Stimulated activated CD8-positive, alpha-beta memory T cell treated with anti-CD3 and anti-CD28 coated beads, Interleukin-7, amount 100 ng/mL, for 48 hours (primary cell): ENCODE results near the gene DCDC2C.

Experiments used
- DNase-seq, 2 donors: peaks; one replicate each; pipeline ENCODE4 v3.0.0-alpha.2; 2020; ENCODE audit warnings: low read depth in 1 of 2; ENCODE audit errors: extremely low read depth in 1 of 2

Gene DCDC2C

GRCh38 chr2:3672861-3673678 lies 30.3 kb upstream of the DCDC2C start:
- no peak for DNase-seq

- DNase-seq = no peak
These were observed 29.1 kb upstream of the DCDC2C start for GRCh38 chr2:3674066-3674845.

- DNase-seq = no peak
These were observed 27.7 kb upstream of the DCDC2C start for GRCh38 chr2:3675687-3676086.

- no peak for DNase-seq
These were observed 25.9 kb upstream of the DCDC2C start for GRCh38 chr2:3677436-3677835.

- no peak for DNase-seq
These were observed 25.2 kb upstream of the DCDC2C start for GRCh38 chr2:3678212-3678611.

GRCh38 chr2:3679180-3679579 lies 24.2 kb upstream of the DCDC2C start:
- no peak for DNase-seq

- no peak for DNase-seq
These were observed 23.6 kb upstream of the DCDC2C start for GRCh38 chr2:3679616-3680393.

GRCh38 chr2:3680548-3681345 lies 22.6 kb upstream of the DCDC2C start:
- DNase-seq = no peak

GRCh38 chr2:3681625-3682024 lies 21.8 kb upstream of the DCDC2C start:
- no peak for DNase-seq

- no peak for DNase-seq
These were observed 20.6 kb upstream of the DCDC2C start for GRCh38 chr2:3682811-3683210.

- DNase-seq = no peak
These were observed 19.5 kb upstream of the DCDC2C start for GRCh38 chr2:3683748-3684454.

- no peak for DNase-seq
These were observed 13.2 kb upstream of the DCDC2C start for GRCh38 chr2:3689998-3690748.

GRCh38 chr2:3692375-3692774 lies 11.0 kb upstream of the DCDC2C start:
- DNase-seq = no peak

- no peak for DNase-seq
These were observed 6.8 kb upstream of the DCDC2C start for GRCh38 chr2:3696545-3696944.

GRCh38 chr2:3701071-3701470 lies 2.3 kb upstream of the DCDC2C start:
- DNase-seq = no peak

- no peak for DNase-seq
These were observed 481 bp downstream of the DCDC2C start for GRCh38 chr2:3703757-3704355.

- no peak for DNase-seq
These were observed 1.3 kb downstream of the DCDC2C start for GRCh38 chr2:3704692-3705091.

- DNase-seq = no peak
These were observed 2.4 kb downstream of the DCDC2C start for GRCh38 chr2:3705782-3706181.

- no peak for DNase-seq
These were observed 3.5 kb downstream of the DCDC2C start for GRCh38 chr2:3706892-3707291.
